B cell (primary cell): ENCODE measurements around the gene CCR2. TPM values are rescaled to one million over a fixed set of nuclear protein-coding genes. Genes with fewer than 3 reads are reported as not detected.
"Not testable (repeated sequence)": the region's sequence is repeated elsewhere in the genome, so short reads cannot be mapped to it uniquely, and the experiment has no call there.

ENCODE experiments used
- ATAC-seq: fragments of 200-7000 bp; cut with Tn5 transposase; one replicate; pipeline ENCODE4 v1.10.0; 2021; ENCODE audit warnings: low read depth, mild to moderate bottlenecking, moderate number of reproducible peaks, moderate library complexity
- CTCF ChIA-PET: fragments of 350-600 bp; sonication (Branson Sonifier 250); formaldehyde crosslinking; loops from one replicate; lab custom pipeline; 2021; ENCODE audit warnings: antibody characterized with exemption, inconsistent platforms; lab: Charles Lee
- POLR2A ChIA-PET: fragments of 350-600 bp; sonication (Branson Sonifier 250); formaldehyde crosslinking; loops from one replicate; lab custom pipeline; 2021; ENCODE audit warnings: antibody characterized with exemption; lab: Charles Lee
- DNase-seq: peaks from one replicate; pipeline ENCODE4 v3.0.0; 2013
- H2AFZ ChIP-seq: 2 replicates; pipeline ENCODE4 v1.6.1; 2012; ENCODE audit warnings: mild to moderate bottlenecking, low read depth, low read length; ENCODE audit not compliant: insufficient read depth, poor library complexity, severe bottlenecking
- H3K27ac ChIP-seq, 2 donors: 1 replicate in 1 of 2; 2 replicates in 1 of 2; pipeline ENCODE4 v1.5.1; 2012 to 2013; ENCODE audit warnings: low read length in 2 of 2, mild to moderate bottlenecking in 2 of 2, moderate library complexity in 1 of 2
- H3K27me3 ChIP-seq, 4 experiments: fragments of 200-600 bp in 1 of 4; sonication (generic) in 1 of 4; replicated peaks in 1 of 4; 1 replicate in 2 of 4; 2 replicates in 2 of 4; pipeline versions ENCODE4 v1.6.1 to v1.7.0; 2013 to 2016; ENCODE audit warnings: low read length in 3 of 4, mild to moderate bottlenecking in 2 of 4, mixed read lengths in 1 of 4, moderate library complexity in 1 of 4; ENCODE audit not compliant: insufficient read depth in 4 of 4, control insufficient read depth in 3 of 4; ENCODE audit errors: control extremely low read depth in 1 of 4
- H3K36me3 ChIP-seq, 2 experiments: replicated peaks in 1 of 2; 1 replicate in 1 of 2; 2 replicates in 1 of 2; pipeline versions ENCODE4 v1.6.1 to v1.7.1; 2013; ENCODE audit warnings: low read length in 1 of 2; ENCODE audit not compliant: insufficient read depth in 2 of 2, control insufficient read depth in 1 of 2; ENCODE audit errors: control extremely low read depth in 1 of 2, extremely low read depth in 1 of 2
- H3K4me1 ChIP-seq, 2 donors: fragments of 200-600 bp in 1 of 2; sonication (generic) in 1 of 2; 1 replicate in 1 of 2; 2 replicates in 1 of 2; pipeline versions ENCODE4 v1.5.1 to v1.6.1; 2013 to 2017; ENCODE audit warnings: low read length in 2 of 2; ENCODE audit not compliant: control insufficient read depth in 2 of 2, insufficient read depth in 2 of 2
- H3K4me2 ChIP-seq: replicated peaks from 2 replicates; pipeline ENCODE3; 2012; ENCODE audit warnings: mild to moderate bottlenecking, low read depth, low read length; ENCODE audit not compliant: poor library complexity, severe bottlenecking
- H3K4me3 ChIP-seq, 5 experiments: fragments of 200-600 bp in 1 of 5; sonication (generic) in 1 of 5; 1 replicate in 3 of 5; 2 replicates in 2 of 5; pipeline versions ENCODE4 v1.5.1 to v1.7.0; 2011 to 2016; ENCODE audit warnings: low read length in 4 of 5, mild to moderate bottlenecking in 4 of 5, low read depth in 2 of 5, control low read depth in 1 of 5, moderate library complexity in 1 of 5; ENCODE audit not compliant: insufficient read depth in 1 of 5; ENCODE audit errors: control extremely low read depth in 1 of 5, extremely low read depth in 1 of 5
- H3K79me2 ChIP-seq: fragments of 200-600 bp; sonication (generic); one replicate; pipeline ENCODE4 v1.6.0; 2016; ENCODE audit warnings: low read length; ENCODE audit not compliant: control insufficient read depth, insufficient read depth
- H3K9ac ChIP-seq: fragments of 200-600 bp; sonication (generic); 2 replicates; pipeline ENCODE4 v1.6.1; 2017; ENCODE audit warnings: mild to moderate bottlenecking, low read length, moderate library complexity
- H3K9me3 ChIP-seq, 3 donors: one replicate each; pipeline versions ENCODE4 v1.6.1 to v1.7.1; 2013; ENCODE audit warnings: low read length in 2 of 3; ENCODE audit not compliant: control insufficient read depth in 2 of 3, insufficient read depth in 1 of 3; ENCODE audit errors: control extremely low read depth in 1 of 3
- H4K20me1 ChIP-seq: 2 replicates; pipeline ENCODE4 v1.6.0; 2012; ENCODE audit warnings: mild to moderate bottlenecking, low read length; ENCODE audit not compliant: insufficient read depth, control insufficient read depth, poor library complexity, severe bottlenecking
- H3K27ac Mint-ChIP-seq: one replicate; pipeline ENCODE4 v1.8.0; 2021; ENCODE audit warnings: mixed read lengths
- H3K27me3 Mint-ChIP-seq: one replicate; pipeline ENCODE4 v1.8.0; 2021; ENCODE audit warnings: mixed read lengths
- H3K4me1 Mint-ChIP-seq: one replicate; pipeline ENCODE4 v1.8.0; 2021; ENCODE audit warnings: mixed read lengths
- H3K4me3 Mint-ChIP-seq: one replicate; pipeline ENCODE4 v1.8.0; 2021; ENCODE audit warnings: mixed read lengths
- H3K9me3 Mint-ChIP-seq: one replicate; pipeline ENCODE4 v1.8.0; 2022; ENCODE audit warnings: mixed read lengths; ENCODE audit not compliant: insufficient read depth
- EZH2 ChIP-seq: IDR thresholded peaks from 2 replicates; pipeline ENCODE4 v1.6.1; 2012; ENCODE audit warnings: borderline replicate concordance, low read depth, mild to moderate bottlenecking, moderate library complexity, low read length; ENCODE audit not compliant: insufficient read depth, poor library complexity, severe bottlenecking
- WGBS: methylation state at CpG from one replicate; pipeline ENCODE4 v1.1.5; 2013; ENCODE audit warnings: missing lambda C conversion rate; ENCODE audit not compliant: insufficient coverage; 5-methylcytosine and 5-hydroxymethylcytosine counted together
- intact Hi-C: fragments of 100-400 bp; cut with micrococcal nuclease; formaldehyde crosslinking; loops from one replicate; pipeline ENCODE4 v1.10.0; 2022
- polyA plus RNA-seq: library from polyadenylated mRNA; depleted of rRNA; stranded (reverse); fragments of >200 nt; gene quantifications from 2 replicates; pipeline ENCODE4 v1.2.3, GENCODE V29; 2012
- total RNA-seq, 2 donors: library from RNA; stranded (reverse); fragments of 120-200 nt in 1 of 2; gene quantifications; 1 replicate in 1 of 2; 2 replicates in 1 of 2; pipeline versions ENCODE4 v1.2.3 to v1.2.4, GENCODE V29; 2013 to 2022
- TF ChIP-seq, protein P1 (sequence below): fragments of 200-600 bp; IDR thresholded peaks from one replicate; pipeline ENCODE4 v1.8.0; 2022; ENCODE audit warnings: antibody characterized with exemption, mild to moderate bottlenecking

CCR2 gene
- total and polyA plus RNA-seq, 2 donors (not counting 1 experiment from before 2014, with no cell fraction given), result 0.34 to 0.82 TPM

DNA sequence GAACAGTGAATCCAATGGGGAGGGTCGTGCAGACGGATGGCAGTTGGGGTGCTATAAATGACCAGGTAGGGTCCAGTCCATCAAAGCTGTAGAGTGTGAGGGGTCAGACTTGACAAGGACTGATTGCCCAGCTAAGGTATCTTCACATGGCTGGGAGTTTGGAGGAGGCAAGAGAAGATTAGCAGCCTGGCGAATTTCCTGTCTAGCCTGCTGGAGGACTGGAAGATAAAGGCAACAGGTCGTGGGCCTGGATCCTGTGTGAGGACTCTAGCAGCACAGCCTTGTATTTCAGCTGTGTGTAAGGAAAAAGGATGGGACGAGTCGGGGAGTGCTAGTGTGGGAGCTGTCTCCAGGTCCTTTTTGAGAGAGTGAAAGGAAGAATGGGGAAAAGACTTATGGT lies 35.4 kb downstream of the CCR2 start:
- TF ChIP-seq EZH2, result no peak
- TF ChIP-seq, protein P1, sequence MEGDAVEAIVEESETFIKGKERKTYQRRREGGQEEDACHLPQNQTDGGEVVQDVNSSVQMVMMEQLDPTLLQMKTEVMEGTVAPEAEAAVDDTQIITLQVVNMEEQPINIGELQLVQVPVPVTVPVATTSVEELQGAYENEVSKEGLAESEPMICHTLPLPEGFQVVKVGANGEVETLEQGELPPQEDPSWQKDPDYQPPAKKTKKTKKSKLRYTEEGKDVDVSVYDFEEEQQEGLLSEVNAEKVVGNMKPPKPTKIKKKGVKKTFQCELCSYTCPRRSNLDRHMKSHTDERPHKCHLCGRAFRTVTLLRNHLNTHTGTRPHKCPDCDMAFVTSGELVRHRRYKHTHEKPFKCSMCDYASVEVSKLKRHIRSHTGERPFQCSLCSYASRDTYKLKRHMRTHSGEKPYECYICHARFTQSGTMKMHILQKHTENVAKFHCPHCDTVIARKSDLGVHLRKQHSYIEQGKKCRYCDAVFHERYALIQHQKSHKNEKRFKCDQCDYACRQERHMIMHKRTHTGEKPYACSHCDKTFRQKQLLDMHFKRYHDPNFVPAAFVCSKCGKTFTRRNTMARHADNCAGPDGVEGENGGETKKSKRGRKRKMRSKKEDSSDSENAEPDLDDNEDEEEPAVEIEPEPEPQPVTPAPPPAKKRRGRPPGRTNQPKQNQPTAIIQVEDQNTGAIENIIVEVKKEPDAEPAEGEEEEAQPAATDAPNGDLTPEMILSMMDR, result no peak
- CTCF ChIA-PET, result interaction anchor here (1.0 to 1.2 kb wide), 2 partner anchors 9 to 312 kb away, joined by 3 read pairs; no protein-coding TSS in a partner anchor

DNA sequence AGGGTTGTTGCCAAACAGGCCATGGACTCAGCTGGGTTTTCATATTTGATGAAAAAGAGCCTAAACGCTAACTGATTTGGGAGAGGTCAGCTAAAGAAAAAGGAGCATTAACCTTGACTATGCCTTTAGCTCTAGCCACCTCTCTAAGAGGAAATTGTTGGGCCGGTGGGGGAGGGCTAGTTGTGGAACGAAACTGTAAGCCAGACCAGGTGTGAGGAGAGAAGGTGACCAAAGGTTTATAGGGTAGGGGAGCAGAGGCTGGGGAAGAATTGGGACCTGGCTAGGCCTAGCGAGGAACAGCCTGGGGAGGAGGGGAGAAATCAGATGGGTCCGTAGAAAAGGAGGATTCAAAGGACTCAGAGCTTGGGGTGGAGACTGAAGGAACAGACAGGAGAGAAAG lies 37.6 kb downstream of the CCR2 start:
- H3K4me2 ChIP-seq, intact Hi-C loops, H3K36me3 ChIP-seq, H3K27ac ChIP-seq, H3K4me3 Mint-ChIP-seq, POLR2A ChIA-PET, H3K27ac Mint-ChIP-seq, H3K79me2 ChIP-seq, H3K27me3 Mint-ChIP-seq, H4K20me1 ChIP-seq, ATAC-seq, H3K4me1 ChIP-seq, H3K9ac ChIP-seq, H3K27me3 ChIP-seq, H3K9me3 ChIP-seq, DNase-seq, H2AFZ ChIP-seq, H3K9me3 Mint-ChIP-seq, H3K4me3 ChIP-seq: not testable (repeated sequence)
- WGBS, result 95% methylated on average over 4 of the region's 5 CpGs
- CTCF ChIA-PET, result interaction anchor here (1.1 kb wide), 1 partner anchor 13 kb away, joined by 4 read pairs; no protein-coding TSS in a partner anchor
- H3K4me1 Mint-ChIP-seq, result peaks cover 18% of the 10 kb centered on the region

More for the DNA sequence above, 35.4 kb downstream of the CCR2 start:
- Histone ChIP-seq H4K20me1 (no peaks in the 10 kb centered on the region), H3K4me3 (no peak overlapping the region), H3K9me3 (no peaks in the 10 kb centered on the region), H3K79me2 (no peaks in the 10 kb centered on the region), H2AFZ (no peak overlapping the region), H3K36me3 (no peaks in the 10 kb centered on the region), H3K4me2 (no peak overlapping the region), H3K9ac (no peak overlapping the region), H3K27me3 (no peaks in the 10 kb centered on the region), H3K27ac (no peak overlapping the region), H3K4me1 (peaks cover 16 to 19% of the 10 kb centered on the region in 2 donors)
- peaks cover 15% of the 10 kb centered on the region for H3K4me1 Mint-ChIP-seq
- POLR2A ChIA-PET, result interaction anchor here (0.6 kb wide), 1 partner anchor 89 kb away, joined by 6 read pairs; no protein-coding TSS in a partner anchor
- 92% methylated on average over 6 of the region's 6 CpGs for WGBS
- intact Hi-C loops, result no loop called here
- no peak for ATAC-seq
- no peak for DNase-seq
- H3K9me3 Mint-ChIP-seq, result no peaks in the 10 kb centered on the region
- H3K27ac Mint-ChIP-seq, result no peak overlapping the region
- H3K27me3 Mint-ChIP-seq, result no peaks in the 10 kb centered on the region
- H3K4me3 Mint-ChIP-seq, result no peak overlapping the region
